SK-N-SH treated with all-trans-retinoic acid at 6 μM for 48 hours (cell line): ENCODE results near the gene ZFP42.

Experiments used
- ATAC-seq: fragments of 200-7000 bp; cut with Tn5 transposase; 3 replicates; pipeline ENCODE4 v1.9.1; 2020; ENCODE audit warnings: mild to moderate bottlenecking, moderate library complexity
- ARNTL ChIP-seq: fragments of 450-650 bp; formaldehyde crosslinking; IDR thresholded peaks from 2 replicates; pipeline ENCODE4 v1.5.0; 2020; ENCODE audit warnings: low read depth, mild to moderate bottlenecking, moderate library complexity, borderline replicate concordance
- BACH2 ChIP-seq: fragments of 250-450 bp; sonication (Bioruptor Pico); IDR thresholded peaks from 2 replicates; pipeline ENCODE4 v1.9.0; 2021; ENCODE audit warnings: mild to moderate bottlenecking, borderline replicate concordance
- CREB5 ChIP-seq: fragments of 250-450 bp; sonication (Bioruptor Pico); IDR thresholded peaks from 2 replicates; pipeline ENCODE4 v1.5.1; 2020; ENCODE audit warnings: low read depth, mild to moderate bottlenecking, moderate library complexity
- CSDC2 ChIP-seq: fragments of 250-450 bp; sonication (Bioruptor Pico); IDR thresholded peaks from 2 replicates; pipeline ENCODE4 v1.5.0; 2020; ENCODE audit warnings: mild to moderate bottlenecking, moderate library complexity
- CSRNP3 ChIP-seq: fragments of 250-450 bp; sonication (Bioruptor Pico); IDR thresholded peaks from 2 replicates; pipeline ENCODE4 v1.5.1; 2021; ENCODE audit warnings: mild to moderate bottlenecking, moderate library complexity
- ESRRG ChIP-seq: fragments of 250-450 bp; sonication (Bioruptor Pico); IDR thresholded peaks from 2 replicates; pipeline ENCODE4 v1.6.1; 2021; ENCODE audit warnings: mild to moderate bottlenecking
- OSR1 ChIP-seq: fragments of 250-450 bp; sonication (Bioruptor Pico); IDR thresholded peaks from 2 replicates; pipeline ENCODE4 v1.8.0; 2022; ENCODE audit warnings: moderate library complexity, mild to moderate bottlenecking, inconsistent platforms
- PATZ1 ChIP-seq: fragments of 250-450 bp; sonication (Bioruptor Pico); IDR thresholded peaks from 2 replicates; pipeline ENCODE4 v1.8.0; 2020; ENCODE audit warnings: mild to moderate bottlenecking, moderate library complexity, borderline replicate concordance
- POU6F1 ChIP-seq: fragments of 250-450 bp; sonication (Bioruptor Pico); IDR thresholded peaks from 2 replicates; pipeline ENCODE4 v1.8.0; 2021; ENCODE audit warnings: low read depth, mild to moderate bottlenecking, moderate library complexity, borderline replicate concordance
- RARB ChIP-seq: fragments of 250-450 bp; sonication (Bioruptor Pico); IDR thresholded peaks from 2 replicates; pipeline ENCODE4 v1.8.0; 2021; ENCODE audit warnings: mild to moderate bottlenecking, moderate library complexity
- TOX ChIP-seq: fragments of 250-450 bp; sonication (Bioruptor Pico); IDR thresholded peaks from 2 replicates; pipeline ENCODE4 v1.8.0; 2021; ENCODE audit warnings: mild to moderate bottlenecking, moderate library complexity, borderline replicate concordance
- TSHZ2 ChIP-seq: fragments of 250-450 bp; sonication (Bioruptor Pico); IDR thresholded peaks from 2 replicates; pipeline ENCODE4 v1.5.0; 2020; ENCODE audit warnings: mild to moderate bottlenecking, moderate library complexity
- ZFP30 ChIP-seq: fragments of 450-650 bp; formaldehyde crosslinking; IDR thresholded peaks from 2 replicates; pipeline ENCODE4 v1.5.0; 2022; ENCODE audit warnings: mild to moderate bottlenecking, moderate library complexity
- ZNF565 ChIP-seq: fragments of 450-650 bp; formaldehyde crosslinking; conservative IDR thresholded peaks from 2 replicates; pipeline ENCODE4 v1.5.0; 2020; ENCODE audit warnings: low read depth, mild to moderate bottlenecking, moderate library complexity
- ZNF70 ChIP-seq: fragments of 450-650 bp; formaldehyde crosslinking; IDR thresholded peaks from 2 replicates; pipeline ENCODE4 v1.5.0; 2020; ENCODE audit warnings: mild to moderate bottlenecking, moderate library complexity
- ZNF8 ChIP-seq: fragments of 450-650 bp; formaldehyde crosslinking; IDR thresholded peaks from 2 replicates; pipeline ENCODE4 v1.5.0; 2020; ENCODE audit warnings: mild to moderate bottlenecking, moderate library complexity

Gene ZFP42

GRCh38 chr4:188032170-188032569 lies 36.6 kb downstream of the ZFP42 start:
- TF ChIP-seq ZNF565 (CRISPR knock-in tag) (no peak), CSDC2 (CRISPR knock-in tag) (no peak), POU6F1 (CRISPR knock-in tag) (no peak), ESRRG (no peak), ARNTL (CRISPR knock-in tag) (no peak), CSRNP3 (CRISPR knock-in tag) (no peak), BACH2 (CRISPR knock-in tag) (no peak), PATZ1 (CRISPR knock-in tag) (no peak)
- TF ChIP-seq, all 23 proteins: peak for 0

GRCh38 chr4:188032583-188032982 lies 37.0 kb downstream of the ZFP42 start:
- no peak for ATAC-seq
- no peak for TF ChIP-seq PATZ1 (CRISPR knock-in tag)
- TF ChIP-seq BACH2 (CRISPR knock-in tag), result no peak
- TF ChIP-seq CREB5, result no peak
- TF ChIP-seq TOX, result no peak
- no peak for TF ChIP-seq CSRNP3 (CRISPR knock-in tag)
- TF ChIP-seq ZNF70 (CRISPR knock-in tag), result no peak
- TF ChIP-seq RARB, result no peak
- TF ChIP-seq ZNF8 (CRISPR knock-in tag), result no peak
- no peak for TF ChIP-seq TSHZ2
- TF ChIP-seq ZFP30, result no peak
- no peak for TF ChIP-seq ZNF565 (CRISPR knock-in tag)
- no peak for TF ChIP-seq ESRRG
- no peak for TF ChIP-seq OSR1

More at GRCh38 chr4:188032170-188032569, 36.6 kb downstream of the ZFP42 start:
- ATAC-seq, result no peak
